Stomach (tissue), 4 donors: ENCODE results near the gene MS4A6A.

ENCODE experiments used
- POLR2A ChIP-seq, 4 donors: fragments of 450-650 bp; IDR thresholded peaks; one replicate each; pipeline ENCODE4 v1.6.1; 2016; ENCODE audit warnings: antibody characterized with exemption in 4 of 4, control low read depth in 2 of 4, mild to moderate bottlenecking in 1 of 4, moderate library complexity in 1 of 4
- TF ChIP-seq, protein P1 (sequence below), 7 experiments: fragments of 450-650 bp in 4 of 7; fragments of 200-600 bp in 3 of 7; sonication (generic) in 3 of 7; IDR thresholded peaks; one replicate each; pipeline ENCODE4 v1.5.1; 2016 to 2019; ENCODE audit warnings: antibody characterized with exemption in 7 of 7, control low read depth in 2 of 7, mild to moderate bottlenecking in 1 of 7

DNA sequence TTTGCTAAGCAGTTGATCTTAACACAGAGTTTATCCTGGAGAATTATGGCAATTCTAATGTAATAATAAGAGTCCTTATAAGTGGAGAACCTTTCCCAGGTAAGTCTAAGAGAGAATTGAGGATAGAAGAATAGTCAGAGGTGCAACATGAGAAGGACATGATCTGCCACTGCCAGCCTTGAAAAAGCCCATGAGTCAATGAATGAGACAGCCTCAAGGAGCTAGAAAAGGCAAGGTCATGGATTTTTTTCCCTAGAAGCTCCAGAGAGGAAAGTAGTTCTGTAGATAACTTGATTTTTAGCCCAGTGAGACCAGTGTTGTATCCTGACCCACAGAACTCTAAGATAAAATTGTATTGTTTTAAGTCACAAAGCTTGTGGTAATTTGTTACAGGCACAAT is 16.9 kb downstream of the MS4A6A start:
- TF ChIP-seq, protein P1, sequence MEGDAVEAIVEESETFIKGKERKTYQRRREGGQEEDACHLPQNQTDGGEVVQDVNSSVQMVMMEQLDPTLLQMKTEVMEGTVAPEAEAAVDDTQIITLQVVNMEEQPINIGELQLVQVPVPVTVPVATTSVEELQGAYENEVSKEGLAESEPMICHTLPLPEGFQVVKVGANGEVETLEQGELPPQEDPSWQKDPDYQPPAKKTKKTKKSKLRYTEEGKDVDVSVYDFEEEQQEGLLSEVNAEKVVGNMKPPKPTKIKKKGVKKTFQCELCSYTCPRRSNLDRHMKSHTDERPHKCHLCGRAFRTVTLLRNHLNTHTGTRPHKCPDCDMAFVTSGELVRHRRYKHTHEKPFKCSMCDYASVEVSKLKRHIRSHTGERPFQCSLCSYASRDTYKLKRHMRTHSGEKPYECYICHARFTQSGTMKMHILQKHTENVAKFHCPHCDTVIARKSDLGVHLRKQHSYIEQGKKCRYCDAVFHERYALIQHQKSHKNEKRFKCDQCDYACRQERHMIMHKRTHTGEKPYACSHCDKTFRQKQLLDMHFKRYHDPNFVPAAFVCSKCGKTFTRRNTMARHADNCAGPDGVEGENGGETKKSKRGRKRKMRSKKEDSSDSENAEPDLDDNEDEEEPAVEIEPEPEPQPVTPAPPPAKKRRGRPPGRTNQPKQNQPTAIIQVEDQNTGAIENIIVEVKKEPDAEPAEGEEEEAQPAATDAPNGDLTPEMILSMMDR (IDR thresholded peaks at IDR 0.05): no peak
- no peak for TF ChIP-seq POLR2A (IDR thresholded peaks at IDR 0.05)
